Esophagus muscularis mucosa (tissue), 4 donors: Measurements from ENCODE around the gene BAD. TPM values are rescaled to one million over a fixed set of nuclear protein-coding genes. Genes with fewer than 3 reads are reported as not detected.
A peak's percentile ranks its signal among the peaks of the same experiment; 100 is the strongest.

Experiments
- DNase-seq: peaks from one replicate; pipeline ENCODE4 v3.0.0-alpha.2; 2017; ENCODE audit errors: extremely low spot score
- H3K27ac ChIP-seq, 4 donors: fragments of 200-600 bp; sonication (generic); replicated peaks in 1 of 4; 1 replicate in 3 of 4; 2 replicates in 1 of 4; pipeline ENCODE4 v1.5.1; 2016 to 2019; ENCODE audit warnings: mild to moderate bottlenecking in 1 of 4
- H3K27me3 ChIP-seq, 4 donors: fragments of 200-600 bp; sonication (generic); one replicate each; pipeline versions ENCODE4 v1.5.1 to v1.6.0; 2016 to 2019
- H3K36me3 ChIP-seq, 4 donors: fragments of 200-600 bp; sonication (generic); one replicate each; pipeline ENCODE4 v1.5.1; 2016 to 2019
- H3K4me1 ChIP-seq, 4 donors: fragments of 200-600 bp; sonication (generic); one replicate each; pipeline ENCODE4 v1.5.1; 2016 to 2019
- H3K4me3 ChIP-seq, 4 donors: fragments of 200-600 bp; sonication (generic); 1 replicate in 2 of 4; 2 replicates in 2 of 4; pipeline ENCODE4 v1.5.1; 2016 to 2019; ENCODE audit warnings: mild to moderate bottlenecking in 4 of 4, moderate library complexity in 1 of 4
- H3K9me3 ChIP-seq, 4 donors: fragments of 200-600 bp; sonication (generic); 1 replicate in 3 of 4; 2 replicates in 1 of 4; pipeline ENCODE4 v1.5.1; 2016 to 2019
- EP300 ChIP-seq: sonication (generic); formaldehyde crosslinking; IDR thresholded peaks from one replicate; pipeline ENCODE4 v1.6.1; 2017; ENCODE audit warnings: antibody characterized with exemption
- POLR2A ChIP-seq: fragments of 450-650 bp; IDR thresholded peaks from one replicate; pipeline ENCODE4 v1.6.1; 2017; ENCODE audit warnings: antibody characterized with exemption, moderate library complexity, mild to moderate bottlenecking, low read depth
- POLR2AphosphoS5 ChIP-seq, 2 donors: sonication (generic); formaldehyde crosslinking; IDR thresholded peaks; one replicate each; pipeline ENCODE4 v1.6.1; 2017; ENCODE audit warnings: antibody characterized with exemption in 2 of 2
- WGBS: methylation state at CpG from one replicate; pipeline ENCODE4 v1.1.5; 2018; 5-methylcytosine and 5-hydroxymethylcytosine counted together
- intact Hi-C: fragments of 100-400 bp; cut with DNase I; formaldehyde crosslinking; loops from one replicate; pipeline ENCODE4 v1.15.1; 2023
- total RNA-seq, 4 donors: library from RNA; depleted of rRNA; stranded (reverse); fragments of >200 nt; gene quantifications; one replicate each; pipeline versions ENCODE4 v1.1.0 to v1.2.1, GENCODE V29; 2016
- TF ChIP-seq, protein P1 (sequence below), 3 experiments: fragments of 200-600 bp in 2 of 3; fragments of 450-650 bp in 1 of 3; sonication (generic) in 2 of 3; IDR thresholded peaks; one replicate each; pipeline ENCODE4 v1.5.1; 2017 to 2019; ENCODE audit warnings: antibody characterized with exemption in 3 of 3, mild to moderate bottlenecking in 2 of 3, moderate library complexity in 1 of 3

The BAD gene
- total RNA-seq, 4 donors from 2014 or later: 99.3 to 138 (median 122) TPM

DNA sequence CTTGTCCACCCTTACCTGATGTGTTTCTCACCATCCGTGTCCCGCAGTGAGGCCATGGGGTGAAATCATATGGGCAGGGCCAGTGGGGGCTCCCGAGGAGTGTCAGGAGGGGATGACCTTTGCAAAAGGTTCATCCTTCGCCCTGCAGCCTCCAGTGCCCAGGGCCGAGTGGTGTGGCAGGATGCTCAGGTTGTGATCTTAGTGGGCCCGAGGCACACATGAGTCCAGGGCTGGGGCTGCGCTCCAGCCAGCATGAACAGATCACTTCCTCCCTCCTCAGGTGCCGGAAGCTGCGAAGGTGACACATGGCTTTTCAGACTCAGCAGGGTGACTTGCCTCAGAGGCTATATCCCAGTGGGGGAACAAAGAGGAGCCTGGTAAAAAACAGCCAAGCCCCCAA lies 46.4 kb downstream of the BAD start:
- WGBS: 83% methylated on average over 7 of the region's 9 CpGs
- Histone ChIP-seq H3K9me3 (no peaks in the 10 kb centered on the region), H3K4me1 (peaks cover 39 to 57% (median 50%) of the 10 kb centered on the region in 4 donors), H3K27ac (peak overlapping the region in 1 of 4 donors; percentile 100), H3K27me3 (no peaks in the 10 kb centered on the region), H3K4me3 (no peak overlapping the region), H3K36me3 (peaks cover 17 to 40% (median 24%) of the 10 kb centered on the region in 4 donors)
- no peak for TF ChIP-seq EP300
- TF ChIP-seq POLR2AphosphoS5 (IDR thresholded peaks at IDR 0.05): no peak
- TF ChIP-seq, protein P1, sequence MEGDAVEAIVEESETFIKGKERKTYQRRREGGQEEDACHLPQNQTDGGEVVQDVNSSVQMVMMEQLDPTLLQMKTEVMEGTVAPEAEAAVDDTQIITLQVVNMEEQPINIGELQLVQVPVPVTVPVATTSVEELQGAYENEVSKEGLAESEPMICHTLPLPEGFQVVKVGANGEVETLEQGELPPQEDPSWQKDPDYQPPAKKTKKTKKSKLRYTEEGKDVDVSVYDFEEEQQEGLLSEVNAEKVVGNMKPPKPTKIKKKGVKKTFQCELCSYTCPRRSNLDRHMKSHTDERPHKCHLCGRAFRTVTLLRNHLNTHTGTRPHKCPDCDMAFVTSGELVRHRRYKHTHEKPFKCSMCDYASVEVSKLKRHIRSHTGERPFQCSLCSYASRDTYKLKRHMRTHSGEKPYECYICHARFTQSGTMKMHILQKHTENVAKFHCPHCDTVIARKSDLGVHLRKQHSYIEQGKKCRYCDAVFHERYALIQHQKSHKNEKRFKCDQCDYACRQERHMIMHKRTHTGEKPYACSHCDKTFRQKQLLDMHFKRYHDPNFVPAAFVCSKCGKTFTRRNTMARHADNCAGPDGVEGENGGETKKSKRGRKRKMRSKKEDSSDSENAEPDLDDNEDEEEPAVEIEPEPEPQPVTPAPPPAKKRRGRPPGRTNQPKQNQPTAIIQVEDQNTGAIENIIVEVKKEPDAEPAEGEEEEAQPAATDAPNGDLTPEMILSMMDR (IDR thresholded peaks at IDR 0.05): no peak
- no peak for TF ChIP-seq POLR2A
- DNase-seq: no peak
- intact Hi-C loops: no loop called here

DNA sequence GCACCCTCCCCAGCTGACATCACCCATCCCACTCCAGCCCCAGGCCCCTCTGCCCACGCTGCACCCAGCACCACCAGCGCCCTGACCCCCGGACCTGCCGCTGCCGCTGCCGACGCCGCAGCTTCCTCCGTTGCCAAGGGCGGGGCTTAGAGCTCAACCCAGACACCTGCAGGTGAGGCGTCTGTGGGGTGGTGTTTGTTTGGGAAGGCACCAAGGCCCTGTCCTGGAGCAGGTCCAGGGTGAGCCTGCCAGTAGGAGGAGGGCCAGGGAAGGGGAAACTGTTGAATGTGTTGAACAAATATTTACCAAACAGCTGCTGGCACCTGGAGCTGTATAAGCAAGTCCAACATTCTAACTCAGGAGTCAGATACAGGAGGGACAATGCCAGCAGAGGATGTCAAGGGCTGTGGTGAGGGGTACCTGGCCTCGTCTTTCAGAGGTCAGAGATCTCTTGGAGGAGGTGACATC lies 46.9 kb downstream of the BAD start:
- intact Hi-C loops: no loop called here
- Histone ChIP-seq H3K4me1 (peaks cover 33 to 57% (median 50%) of the 10 kb centered on the region in 4 donors), H3K9me3 (no peaks in the 10 kb centered on the region), H3K36me3 (peaks cover 17 to 38% (median 22%) of the 10 kb centered on the region in 4 donors), H3K27ac (peak overlapping the region in 3 of 4 donors; percentile 19 to 100 (median 37)), H3K4me3 (no peak overlapping the region), H3K27me3 (no peaks in the 10 kb centered on the region)
- no peak for DNase-seq
- TF ChIP-seq POLR2AphosphoS5 (IDR thresholded peaks at IDR 0.05) (no peak), EP300 (no peak), POLR2A (no peak)
- TF ChIP-seq, protein P1 (IDR thresholded peaks at IDR 0.05): no peak
- 50% methylated on average over 2 of the region's 12 CpGs for WGBS

DNA sequence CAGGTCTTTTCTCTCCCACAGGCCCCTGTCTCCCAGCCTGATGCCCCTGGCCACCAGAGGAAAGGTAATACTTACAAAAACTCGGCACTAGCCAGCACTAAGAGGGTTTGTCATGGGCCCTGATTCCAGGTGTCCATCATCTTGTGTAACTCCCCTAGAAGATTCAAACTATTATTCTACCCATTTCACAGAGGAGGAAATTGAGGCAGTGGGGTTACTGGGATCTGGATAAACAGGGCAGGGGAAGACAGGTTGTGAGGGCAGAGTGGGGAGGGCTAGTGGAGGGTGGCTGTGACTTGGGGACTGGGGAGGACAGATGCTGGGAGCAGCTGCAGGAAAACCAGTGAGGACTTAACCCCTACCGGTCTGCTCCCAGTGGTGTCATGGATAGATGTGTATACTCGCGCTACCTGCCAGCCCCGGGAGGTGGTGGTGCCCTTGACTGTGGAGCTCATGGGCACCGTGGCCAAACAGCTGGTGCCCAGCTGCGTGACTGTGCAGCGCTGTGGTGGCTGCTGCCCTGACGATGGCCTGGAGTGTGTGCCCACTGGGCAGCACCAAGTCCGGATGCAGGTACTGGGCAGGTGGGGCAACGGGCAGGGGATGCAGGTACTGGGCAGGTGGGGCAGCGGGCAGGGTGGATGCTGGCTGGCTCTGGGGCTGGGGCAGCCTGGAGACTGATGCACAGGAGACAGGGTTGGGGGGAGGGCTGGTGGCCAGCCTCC lies 48.9 kb downstream of the BAD start:
- 43% methylated on average over 1 of the region's 12 CpGs for WGBS
- Histone ChIP-seq H3K9me3 (no peaks in the 10 kb centered on the region), H3K4me3 (peak overlapping the region; percentile 75 to 96 (median 89)), H3K27me3 (no peaks in the 10 kb centered on the region), H3K27ac (peak overlapping the region; percentile 89 to 96 (median 93)), H3K4me1 (peaks cover 33 to 67% (median 60%) of the 10 kb centered on the region in 4 donors), H3K36me3 (peaks cover 17 to 38% (median 22%) of the 10 kb centered on the region in 4 donors)
- intact Hi-C loops: no loop called here
- no peak for TF ChIP-seq POLR2AphosphoS5 (IDR thresholded peaks at IDR 0.05)
- TF ChIP-seq, protein P1 (IDR thresholded peaks at IDR 0.05): no peak
- TF ChIP-seq EP300: no peak
- no peak for TF ChIP-seq POLR2A
- DNase-seq: no peak

DNA sequence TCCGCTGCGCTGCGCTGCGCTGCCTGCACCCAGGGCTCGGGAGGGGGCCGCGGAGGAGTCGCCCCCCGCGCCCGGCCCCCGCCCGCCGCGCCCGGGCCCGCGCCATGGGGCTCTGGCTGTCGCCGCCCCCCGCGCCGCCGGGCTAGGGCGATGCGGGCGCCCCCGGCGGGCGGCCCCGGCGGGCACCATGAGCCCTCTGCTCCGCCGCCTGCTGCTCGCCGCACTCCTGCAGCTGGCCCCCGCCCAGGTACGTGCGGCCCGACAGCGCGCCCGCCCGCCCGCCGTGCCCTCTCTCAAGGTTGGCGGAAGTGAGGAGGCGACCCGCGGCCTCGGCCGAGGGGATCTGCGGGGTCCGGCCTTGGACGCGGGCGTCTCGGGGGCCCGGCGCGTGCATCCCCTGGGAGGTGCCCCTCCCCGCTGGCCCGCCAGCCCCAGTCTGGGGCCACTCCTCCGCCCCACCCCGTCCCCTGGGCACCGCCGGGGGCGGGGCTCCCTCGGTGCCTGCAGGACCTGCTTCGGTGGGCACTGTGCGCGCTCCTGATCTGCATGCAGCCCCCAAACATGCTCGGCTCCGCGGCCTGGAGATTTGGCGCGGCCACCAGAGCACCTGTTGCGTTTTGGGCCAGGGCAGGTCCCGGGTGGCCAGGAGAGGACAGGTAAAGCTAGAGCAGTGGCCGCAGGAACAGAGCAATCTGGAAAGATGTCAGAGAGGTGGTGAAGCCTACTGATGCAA lies 49.7 kb downstream of the BAD start:
- Histone ChIP-seq H3K4me3 (peak overlapping the region; percentile 75 to 96 (median 89)), H3K9me3 (no peaks in the 10 kb centered on the region), H3K27me3 (no peaks in the 10 kb centered on the region), H3K4me1 (peaks cover 28 to 64% (median 56%) of the 10 kb centered on the region in 4 donors), H3K27ac (peak overlapping the region; percentile 89 to 96 (median 93)), H3K36me3 (peaks cover 17 to 38% (median 22%) of the 10 kb centered on the region in 4 donors)
- 6% methylated on average over 5 of the region's 80 CpGs for WGBS
- DNase-seq: no peak
- intact Hi-C loops: no loop called here
- TF ChIP-seq POLR2AphosphoS5 (IDR thresholded peaks at IDR 0.05) (peak; percentile 17 to 66), EP300 (no peak), POLR2A (peak; percentile 9)
- TF ChIP-seq, protein P1 (IDR thresholded peaks at IDR 0.05): peak in 2 of 3 experiments; percentile 11
